ENCODE measurements around the gene BNIP2. TPM values are rescaled to one million over a fixed set of nuclear protein-coding genes. Genes with fewer than 3 reads are reported as not detected.

Gene BNIP2
- total RNA-seq, 1 donor from 2014 or later = 83.2 TPM

- Histone ChIP-seq H3K36me3 (peaks cover 0 to 20% of the 10 kb centered on the region in 2 donors), H3K4me3 (no peak overlapping the region), H3K27me3 (no peaks in the 10 kb centered on the region), H3K4me1 (peaks cover 56% of the 10 kb centered on the region), H3K9me3 (no peaks in the 10 kb centered on the region), H3K27ac (no peak overlapping the region)
- no peak for DNase-seq (ENCODE audit: extremely low spot score in 2 of 2)
- no peak for TF ChIP-seq POLR2AphosphoS5 (IDR thresholded peaks at IDR 0.05; ENCODE audit: insufficient read depth in 1 of 2, low read depth in 1 of 2)
- no peak for TF ChIP-seq POLR2A (IDR thresholded peaks at IDR 0.05)
- no peak for TF ChIP-seq CTCF (IDR thresholded peaks at IDR 0.05)
- intact Hi-C loops (cut with DNase I) = no loop called here
Observed at GRCh38 chr15:59685737-59686297, 3.3 kb downstream of the BNIP2 start.

GRCh38 chr15:59680870-59681269 lies 8.2 kb downstream of the BNIP2 start:
- Histone ChIP-seq H3K4me1 (peaks cover 24% of the 10 kb centered on the region), H3K27ac (no peak overlapping the region), H3K4me3 (no peak overlapping the region), H3K36me3 (peaks cover 0 to 63% of the 10 kb centered on the region in 2 donors), H3K9me3 (no peaks in the 10 kb centered on the region), H3K27me3 (no peaks in the 10 kb centered on the region)
- intact Hi-C loops (cut with DNase I) = no loop called here
- no peak for DNase-seq (ENCODE audit: extremely low spot score in 2 of 2)
- no peak for TF ChIP-seq POLR2AphosphoS5 (IDR thresholded peaks at IDR 0.05; ENCODE audit: insufficient read depth in 1 of 2, low read depth in 1 of 2)
- no peak for TF ChIP-seq POLR2A (IDR thresholded peaks at IDR 0.05)
- TF ChIP-seq CTCF (IDR thresholded peaks at IDR 0.05) = no peak

GRCh38 chr15:59680346-59680745 lies 8.8 kb downstream of the BNIP2 start:
- intact Hi-C loops (cut with DNase I) = no loop called here
- Histone ChIP-seq H3K27me3 (no peaks in the 10 kb centered on the region), H3K9me3 (no peaks in the 10 kb centered on the region), H3K27ac (no peak overlapping the region), H3K4me3 (no peak overlapping the region), H3K4me1 (peaks cover 20% of the 10 kb centered on the region), H3K36me3 (peaks cover 0 to 67% of the 10 kb centered on the region in 2 donors)
- TF ChIP-seq CTCF (IDR thresholded peaks at IDR 0.05) (no peak), POLR2AphosphoS5 (IDR thresholded peaks at IDR 0.05; ENCODE audit: insufficient read depth in 1 of 2, low read depth in 1 of 2) (no peak), POLR2A (IDR thresholded peaks at IDR 0.05) (no peak)
- no peak for DNase-seq (ENCODE audit: extremely low spot score in 2 of 2)

- DNase-seq (ENCODE audit: extremely low spot score in 2 of 2) = no peak
- TF ChIP-seq POLR2A (IDR thresholded peaks at IDR 0.05) (no peak), POLR2AphosphoS5 (IDR thresholded peaks at IDR 0.05; ENCODE audit: insufficient read depth in 1 of 2, low read depth in 1 of 2) (no peak), CTCF (IDR thresholded peaks at IDR 0.05) (no peak)
- Histone ChIP-seq H3K4me3 (no peak overlapping the region), H3K9me3 (no peaks in the 10 kb centered on the region), H3K27ac (no peak overlapping the region), H3K4me1 (peaks cover 3% of the 10 kb centered on the region), H3K36me3 (peaks cover 0 to 84% of the 10 kb centered on the region in 2 donors), H3K27me3 (no peaks in the 10 kb centered on the region)
- intact Hi-C loops (cut with DNase I) = no loop called here
Observed at GRCh38 chr15:59678620-59679019, 10.5 kb downstream of the BNIP2 start.

DNA sequence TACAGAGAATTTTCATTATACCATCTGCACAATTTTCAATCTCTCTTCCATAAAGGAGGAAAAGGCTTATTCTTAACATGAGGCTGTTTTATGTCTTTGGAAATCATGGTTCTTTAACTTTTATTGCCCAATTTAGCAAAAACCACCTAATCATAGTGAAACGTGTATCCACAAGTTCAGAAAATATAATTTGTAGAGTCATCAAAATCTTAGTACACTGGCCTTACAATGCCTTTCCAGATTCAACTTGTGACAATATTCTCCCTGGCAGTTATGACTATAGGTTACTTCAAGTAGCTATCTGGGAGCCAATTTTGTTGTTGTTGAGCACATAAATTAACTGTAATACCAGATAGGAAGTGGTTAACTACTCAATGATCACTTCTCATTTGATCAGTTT lies 10.9 kb downstream of the BNIP2 start:
- TF ChIP-seq POLR2A (IDR thresholded peaks at IDR 0.05) = no peak
- TF ChIP-seq CTCF (IDR thresholded peaks at IDR 0.05) = no peak
- TF ChIP-seq POLR2AphosphoS5 (IDR thresholded peaks at IDR 0.05; ENCODE audit: insufficient read depth in 1 of 2, low read depth in 1 of 2) = no peak
- Histone ChIP-seq H3K36me3 (peaks cover 0 to 89% of the 10 kb centered on the region in 2 donors), H3K4me3 (no peak overlapping the region), H3K27me3 (no peaks in the 10 kb centered on the region), H3K4me1 (no peaks in the 10 kb centered on the region), H3K27ac (no peak overlapping the region), H3K9me3 (no peaks in the 10 kb centered on the region)
- no peak for DNase-seq (ENCODE audit: extremely low spot score in 2 of 2)
- intact Hi-C loops (cut with DNase I) = no loop called here
